Measurements from ENCODE around the gene JMJD6.
"Not testable (repeated sequence)": the region's sequence is repeated elsewhere in the genome, so short reads cannot be mapped to it uniquely, and the experiment has no call there.

JMJD6 gene

DNA sequence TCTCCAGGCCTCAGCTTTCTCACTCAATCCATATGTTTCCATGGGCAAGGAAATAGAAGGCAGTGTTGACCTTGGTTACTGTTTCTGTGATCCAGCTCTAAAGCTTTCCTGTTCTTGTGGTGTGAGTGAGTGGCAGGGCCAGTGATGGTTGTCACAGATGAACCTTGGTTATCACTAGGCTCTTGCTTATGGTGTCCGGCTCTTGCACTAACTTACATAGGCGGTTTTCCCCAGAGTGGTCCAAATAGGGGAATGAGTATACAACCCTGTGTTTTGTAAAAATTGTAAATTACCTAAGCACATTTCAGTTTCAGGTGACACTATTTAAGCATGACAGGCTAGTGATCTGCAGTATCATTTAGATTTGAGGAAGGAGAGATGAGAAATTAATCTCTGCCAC is 18.3 kb upstream of the JMJD6 start:
- in situ Hi-C loops (cut with MboI; ENCODE audit: low sequenced_read_pairs), result no loop called here
- no peak for DNase-seq (ENCODE audit: low spot score in 2 of 2)

DNA sequence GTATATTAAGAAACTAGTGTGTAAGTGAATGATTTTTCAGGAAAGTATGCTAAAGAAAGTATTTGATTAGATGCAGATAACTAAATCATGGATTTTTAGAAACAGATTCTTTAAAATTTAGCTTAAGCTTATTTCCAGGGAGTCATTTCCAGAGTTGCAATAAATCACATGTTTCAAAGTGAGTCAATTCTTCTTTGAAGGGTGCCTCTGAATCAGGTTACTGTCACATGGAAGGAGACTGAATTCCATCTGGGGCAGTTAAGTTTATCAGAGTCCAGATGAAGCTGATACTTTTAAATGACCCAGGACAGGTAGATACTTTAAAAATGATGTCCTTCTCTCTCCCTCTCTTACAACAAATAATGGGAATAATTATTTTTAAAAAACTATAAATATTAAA is 16.6 kb upstream of the JMJD6 start:
- in situ Hi-C loops (cut with MboI; ENCODE audit: low sequenced_read_pairs), result no loop called here
- Histone ChIP-seq H3K4me3 (no peak overlapping the region), H3K4me1 (peaks cover 12% of the 10 kb centered on the region), H3K27me3 (ENCODE audit: low read depth) (no peaks in the 10 kb centered on the region), H3K36me3 (replicated peaks) (peaks cover 32% of the 10 kb centered on the region), H3K9me3 (no peaks in the 10 kb centered on the region)
- no peak for DNase-seq (ENCODE audit: low spot score in 2 of 2)

More for the DNA sequence above, 18.3 kb upstream of the JMJD6 start:
- Histone ChIP-seq H3K27me3 (ENCODE audit: low read depth) (no peaks in the 10 kb centered on the region), H3K36me3 (replicated peaks) (peaks cover 32% of the 10 kb centered on the region), H3K4me3 (no peak overlapping the region), H3K4me1 (peaks cover 6% of the 10 kb centered on the region), H3K9me3 (no peaks in the 10 kb centered on the region)

DNA sequence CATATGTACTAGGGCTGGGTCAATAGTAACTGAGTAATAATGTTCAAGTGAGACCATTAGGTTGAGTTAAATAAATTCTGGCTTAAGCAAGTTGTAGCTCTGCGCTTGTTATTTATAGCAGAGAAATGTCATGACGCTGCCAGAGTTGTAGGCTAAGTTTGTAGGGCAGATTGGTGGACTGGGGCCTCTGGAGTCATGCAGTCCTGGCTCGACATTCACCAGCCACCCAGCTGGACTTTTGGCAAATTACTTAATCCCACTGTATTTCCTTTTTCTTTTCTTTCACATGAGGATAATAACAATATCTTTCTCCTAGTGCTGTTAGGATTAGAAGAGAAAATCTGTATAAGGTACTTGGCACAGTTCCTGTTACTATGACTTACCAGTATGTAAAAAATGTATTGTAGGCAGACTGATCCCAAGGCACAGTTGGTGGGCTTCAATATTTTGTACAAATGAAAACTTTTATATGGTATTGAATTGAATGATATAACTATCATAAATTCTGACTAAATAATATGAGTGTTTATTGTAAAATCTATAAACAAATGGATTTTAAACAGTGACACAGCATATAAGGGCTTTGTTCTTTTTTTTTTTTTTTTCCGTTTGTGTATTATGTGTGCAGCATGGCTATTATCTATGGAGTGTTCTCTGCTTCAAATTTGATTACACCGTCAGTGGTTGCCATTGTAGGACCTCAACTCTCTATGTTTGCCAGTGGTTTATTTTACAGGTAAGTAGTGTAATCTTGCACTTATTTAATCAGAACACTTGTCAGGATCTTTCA is 14.1 kb upstream of the JMJD6 start:
- Histone ChIP-seq H3K36me3 (replicated peaks) (peaks cover 38% of the 10 kb centered on the region), H3K4me3 (no peak overlapping the region), H3K27me3 (ENCODE audit: low read depth) (no peaks in the 10 kb centered on the region), H3K9me3 (no peaks in the 10 kb centered on the region), H3K4me1 (peaks cover 12% of the 10 kb centered on the region)
- in situ Hi-C loops (cut with MboI; ENCODE audit: low sequenced_read_pairs), result no loop called here
- DNase-seq (ENCODE audit: low spot score in 2 of 2), result no peak

DNA sequence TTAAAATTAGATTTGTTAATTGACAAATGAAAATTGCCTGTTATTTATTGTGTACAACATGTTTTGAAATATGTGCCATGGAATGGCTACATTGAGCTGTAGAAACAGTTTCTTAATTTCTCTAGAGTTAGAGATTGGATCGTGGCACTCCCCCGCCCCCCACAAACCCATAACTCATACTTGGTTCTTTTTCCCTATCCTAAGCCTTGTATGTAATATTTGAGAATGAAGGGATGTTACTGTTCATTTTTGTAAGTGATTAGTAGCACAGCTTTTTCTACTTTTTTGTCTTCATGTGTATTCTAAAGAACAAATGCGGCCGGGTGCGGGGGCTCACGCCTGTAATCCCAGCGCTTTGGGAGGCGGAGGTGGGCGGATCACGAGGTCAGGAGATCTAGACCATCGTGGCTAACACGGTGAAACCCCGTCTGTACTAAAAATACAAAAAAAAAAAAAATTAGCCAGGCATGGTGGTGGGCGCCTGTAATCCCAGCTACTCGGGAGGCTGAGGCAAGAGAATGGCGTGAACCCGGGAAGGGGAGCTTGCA is 13.2 kb upstream of the JMJD6 start:
- DNase-seq (ENCODE audit: low spot score in 2 of 2); H3K27me3 ChIP-seq (ENCODE audit: low read depth); H3K4me3 ChIP-seq; in situ Hi-C loops (cut with MboI; ENCODE audit: low sequenced_read_pairs); H3K9me3 ChIP-seq: not testable (repeated sequence)
- Histone ChIP-seq H3K36me3 (replicated peaks) (peaks cover 39% of the 10 kb centered on the region), H3K4me1 (peaks cover 12% of the 10 kb centered on the region)

DNA sequence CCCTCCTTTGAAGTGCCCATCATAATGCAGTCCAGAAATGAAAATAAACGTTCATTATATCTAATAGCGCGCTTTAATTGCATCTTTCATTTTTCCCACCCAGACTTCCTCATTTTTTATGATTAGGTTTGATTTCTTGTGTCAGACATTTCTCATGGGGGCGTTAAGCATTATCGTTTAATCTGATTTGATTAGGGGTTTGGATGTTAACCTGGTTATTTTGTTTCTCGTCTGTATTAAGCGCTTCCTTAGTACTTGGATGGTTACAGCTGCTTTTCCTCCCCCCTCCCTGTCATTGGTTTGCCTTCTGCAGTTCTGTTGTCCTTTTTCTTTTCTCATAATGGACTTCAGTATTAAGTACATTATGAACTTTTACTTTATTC is 12.1 kb upstream of the JMJD6 start:
- in situ Hi-C loops (cut with MboI; ENCODE audit: low sequenced_read_pairs), result no loop called here
- no peaks in the 10 kb centered on the region for H3K27me3 ChIP-seq (ENCODE audit: low read depth)
- H3K9me3 ChIP-seq, result no peaks in the 10 kb centered on the region
- peak in 1 of 2 experiments; percentile 21 for DNase-seq (ENCODE audit: low spot score in 2 of 2)
- peaks cover 19% of the 10 kb centered on the region for H3K4me1 ChIP-seq
- peaks cover 43% of the 10 kb centered on the region for H3K36me3 ChIP-seq (replicated peaks)
- H3K4me3 ChIP-seq, result peak overlapping the region; percentile 100

DNA sequence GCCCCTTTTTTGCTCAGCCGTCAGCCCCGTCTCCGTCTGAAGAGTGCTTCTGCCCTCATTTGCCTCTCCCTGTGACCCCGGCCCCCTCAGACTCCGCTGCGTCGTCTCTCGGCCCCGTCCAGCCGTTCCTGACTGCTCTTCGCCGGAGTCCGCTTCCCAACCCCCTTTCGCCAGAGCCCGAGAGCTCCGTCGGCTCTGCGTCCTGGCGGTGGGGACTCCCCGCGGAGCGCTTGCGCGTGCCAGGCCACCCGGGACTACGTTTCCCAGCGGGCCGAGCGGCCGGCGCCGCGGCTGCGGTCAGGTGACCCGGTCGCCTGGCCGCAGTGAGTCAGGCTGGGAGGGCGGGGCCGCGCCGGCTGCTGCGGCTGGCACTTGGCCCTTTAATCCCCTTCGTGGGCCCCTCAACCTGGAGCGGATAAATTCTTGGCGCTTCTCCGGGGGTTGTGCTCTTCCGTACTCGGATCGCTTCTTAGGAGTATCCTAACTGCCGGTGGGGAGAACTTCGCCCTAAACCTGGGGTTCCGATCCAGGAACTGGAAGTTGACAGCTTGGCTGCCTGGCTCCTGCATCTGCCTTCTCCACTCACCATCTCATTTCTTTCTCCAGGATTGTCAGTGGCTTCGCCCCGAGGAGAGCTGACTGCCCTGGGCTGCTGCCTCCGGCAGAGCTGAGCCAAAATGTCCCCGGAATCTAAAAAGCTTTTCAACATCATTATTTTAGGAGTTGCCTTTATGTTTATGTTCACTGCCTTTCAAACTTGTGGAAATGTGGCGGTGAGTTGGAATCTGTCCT is 11.5 kb upstream of the JMJD6 start, which contains the start of gene MFSD11:
Gene MFSD11 (plus strand): TSS at position 444 of the 792 bp plus-strand sequence. CDS start 234 bp downstream, at position 678.
- DNase-seq (ENCODE audit: low spot score in 2 of 2), result peak; percentile 90 to 94
- Histone ChIP-seq H3K36me3 (replicated peaks) (peaks cover 49% of the 10 kb centered on the region), H3K4me1 (peaks cover 25% of the 10 kb centered on the region), H3K4me3 (peak within 1 kb of the TSS; percentile 100), H3K27me3 (ENCODE audit: low read depth) (no peaks in the 10 kb centered on the region), H3K9me3 (no peaks in the 10 kb centered on the region)
- in situ Hi-C loops (cut with MboI; ENCODE audit: low sequenced_read_pairs), result no loop called here

DNA sequence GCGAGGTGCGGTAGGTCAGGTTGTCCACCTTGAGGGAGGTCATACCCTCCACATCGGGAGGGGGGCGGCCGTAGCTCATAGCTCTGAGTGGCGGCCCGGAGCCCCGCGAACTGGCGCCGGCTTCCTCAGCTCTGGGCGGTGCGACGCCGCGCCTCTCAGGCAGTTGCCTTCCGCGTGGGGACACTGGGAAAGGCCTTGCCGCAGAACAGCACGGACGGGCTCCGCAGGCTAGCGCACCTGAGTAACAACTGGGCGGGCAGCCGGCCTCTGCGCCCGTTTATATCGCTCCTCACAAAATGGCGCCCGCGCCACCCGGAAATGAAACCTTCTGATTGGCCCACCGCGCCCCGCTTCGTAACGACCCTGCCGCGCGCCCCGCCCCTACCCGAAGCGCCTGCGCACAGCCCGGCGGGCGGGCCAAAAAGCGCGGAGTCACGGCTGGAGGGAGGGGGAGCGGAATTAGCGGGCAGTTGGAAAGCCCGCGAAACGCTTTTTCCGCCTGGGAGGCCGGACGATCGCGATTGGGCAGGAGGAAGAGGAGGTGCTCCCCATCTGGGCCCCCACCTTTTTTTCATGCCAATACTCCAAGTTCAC is 10.8 kb upstream of the JMJD6 start, which contains the start of gene SRSF2:
Gene SRSF2 (minus strand): TSS at position 250 of the 594 bp plus-strand sequence. CDS start 171 bp downstream, at position 79.
- Histone ChIP-seq H3K4me3 (peak within 1 kb of the TSS; percentile 100), H3K36me3 (replicated peaks) (peaks cover 55% of the 10 kb centered on the region), H3K27me3 (ENCODE audit: low read depth) (no peaks in the 10 kb centered on the region), H3K9me3 (no peaks in the 10 kb centered on the region), H3K4me1 (peaks cover 30% of the 10 kb centered on the region)
- in situ Hi-C loops (cut with MboI; ENCODE audit: low sequenced_read_pairs), result no loop called here
- DNase-seq (ENCODE audit: low spot score in 2 of 2), result peak; percentile 97 to 98

DNA sequence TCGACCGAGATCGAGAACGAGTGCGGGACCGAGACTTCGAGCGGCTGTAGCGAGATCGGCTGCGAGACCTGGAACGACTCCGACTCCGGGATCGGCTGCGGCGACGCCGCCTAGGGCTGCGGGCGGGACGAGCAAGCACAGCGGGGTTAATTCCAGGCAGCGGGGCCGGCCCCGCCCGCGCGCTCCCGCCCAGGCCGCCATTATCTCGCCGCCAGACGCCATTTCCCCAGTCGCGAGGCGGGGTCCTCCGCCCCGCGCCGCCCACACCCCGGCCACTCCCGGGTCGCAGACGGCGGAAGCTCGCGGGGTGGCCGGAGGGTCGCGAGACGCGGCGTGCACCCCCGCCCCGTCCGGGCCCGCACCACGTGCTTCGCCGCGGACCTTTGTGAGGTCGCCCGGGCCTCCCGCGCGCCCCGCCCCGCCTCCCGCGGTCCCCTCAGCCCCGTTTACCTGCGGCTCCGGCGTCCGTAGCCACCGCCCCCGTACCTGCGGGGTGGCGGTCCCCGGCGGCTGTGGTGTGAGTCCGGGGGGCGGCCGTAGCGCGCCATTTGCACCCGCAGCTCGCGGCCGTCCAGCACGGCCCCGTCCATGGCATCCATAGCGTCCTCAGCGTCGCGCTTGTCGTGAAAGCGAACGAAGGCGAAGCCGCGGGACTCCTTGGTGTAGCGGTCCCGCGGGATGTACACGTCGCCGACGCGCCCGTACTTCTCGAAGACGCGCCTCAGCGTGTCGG is 10.1 kb upstream of the JMJD6 start:
- Histone ChIP-seq H3K4me3 (peak overlapping the region; percentile 100), H3K9me3 (no peaks in the 10 kb centered on the region), H3K27me3 (ENCODE audit: low read depth) (no peaks in the 10 kb centered on the region), H3K36me3 (replicated peaks) (peaks cover 56% of the 10 kb centered on the region), H3K4me1 (peaks cover 30% of the 10 kb centered on the region)
- DNase-seq (ENCODE audit: low spot score in 2 of 2), result peak in 1 of 2 experiments; percentile 67
- in situ Hi-C loops (cut with MboI; ENCODE audit: low sequenced_read_pairs), result no loop called here

DNA sequence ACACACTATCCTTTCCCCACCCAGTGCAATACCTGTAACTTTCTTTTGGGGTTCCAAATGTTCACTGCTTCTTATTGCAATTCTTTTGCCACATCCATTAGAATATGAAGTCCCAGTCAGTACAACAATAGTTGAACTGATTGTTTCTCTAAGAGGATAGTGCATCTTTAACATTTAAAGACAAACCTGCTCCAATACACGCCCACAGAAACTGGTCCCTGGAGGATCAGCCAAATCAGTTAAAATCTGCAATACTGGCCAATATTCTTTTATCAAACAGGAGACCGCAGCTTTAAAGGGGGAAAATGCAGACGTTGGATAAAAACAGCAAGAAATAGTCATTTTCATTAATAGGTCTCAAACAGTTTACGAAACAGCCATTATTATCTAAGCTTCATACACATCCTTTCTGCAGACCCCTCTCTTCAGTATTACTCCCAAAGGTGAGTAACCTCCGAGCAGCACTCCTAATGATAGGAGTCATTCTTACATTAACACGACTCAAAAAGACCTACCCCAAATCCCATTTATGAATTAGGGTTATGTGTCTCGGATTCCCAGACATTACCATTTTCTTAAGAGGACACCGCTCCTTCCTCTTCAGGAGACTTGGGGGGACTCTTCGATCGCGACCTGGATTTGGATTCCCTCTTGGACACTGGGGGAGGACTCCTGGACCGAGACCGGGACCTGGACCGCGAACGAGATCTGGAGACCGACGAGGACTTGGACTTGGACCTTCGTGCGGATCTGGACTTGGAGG is 9.4 kb upstream of the JMJD6 start:
- DNase-seq (ENCODE audit: low spot score in 2 of 2), result no peak
- Histone ChIP-seq H3K9me3 (no peaks in the 10 kb centered on the region), H3K4me3 (peak overlapping the region; percentile 100), H3K27me3 (ENCODE audit: low read depth) (no peaks in the 10 kb centered on the region), H3K36me3 (replicated peaks) (peaks cover 61% of the 10 kb centered on the region), H3K4me1 (peaks cover 30% of the 10 kb centered on the region)
- in situ Hi-C loops (cut with MboI; ENCODE audit: low sequenced_read_pairs), result no loop called here

DNA sequence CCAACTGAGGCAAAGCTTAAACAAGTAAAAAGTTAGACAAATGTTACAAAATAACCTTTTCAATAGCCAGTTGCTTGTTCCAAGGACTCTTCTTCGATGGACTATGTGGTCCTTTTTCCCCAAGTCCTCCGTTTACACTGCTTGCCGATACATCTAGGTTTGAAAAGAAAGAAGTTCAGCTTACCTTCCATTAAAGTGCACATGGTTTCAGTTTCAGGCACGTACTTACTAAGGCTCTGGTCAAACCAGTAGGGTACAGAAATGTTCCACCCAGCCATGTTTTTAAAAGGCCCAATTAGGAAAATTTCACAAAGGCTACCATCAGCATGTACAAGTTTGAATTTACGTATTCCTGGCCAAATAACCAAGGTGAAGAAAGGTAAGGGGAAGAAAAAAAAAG is 8.6 kb upstream of the JMJD6 start:
- H3K4me1 ChIP-seq, result peaks cover 26% of the 10 kb centered on the region
- H3K36me3 ChIP-seq (replicated peaks), result peaks cover 68% of the 10 kb centered on the region
- no peaks in the 10 kb centered on the region for H3K27me3 ChIP-seq (ENCODE audit: low read depth)
- no peaks in the 10 kb centered on the region for H3K9me3 ChIP-seq
- H3K4me3 ChIP-seq, result peak overlapping the region; percentile 100
- DNase-seq (ENCODE audit: low spot score in 2 of 2), result no peak
- in situ Hi-C loops (cut with MboI; ENCODE audit: low sequenced_read_pairs), result no loop called here

DNA sequence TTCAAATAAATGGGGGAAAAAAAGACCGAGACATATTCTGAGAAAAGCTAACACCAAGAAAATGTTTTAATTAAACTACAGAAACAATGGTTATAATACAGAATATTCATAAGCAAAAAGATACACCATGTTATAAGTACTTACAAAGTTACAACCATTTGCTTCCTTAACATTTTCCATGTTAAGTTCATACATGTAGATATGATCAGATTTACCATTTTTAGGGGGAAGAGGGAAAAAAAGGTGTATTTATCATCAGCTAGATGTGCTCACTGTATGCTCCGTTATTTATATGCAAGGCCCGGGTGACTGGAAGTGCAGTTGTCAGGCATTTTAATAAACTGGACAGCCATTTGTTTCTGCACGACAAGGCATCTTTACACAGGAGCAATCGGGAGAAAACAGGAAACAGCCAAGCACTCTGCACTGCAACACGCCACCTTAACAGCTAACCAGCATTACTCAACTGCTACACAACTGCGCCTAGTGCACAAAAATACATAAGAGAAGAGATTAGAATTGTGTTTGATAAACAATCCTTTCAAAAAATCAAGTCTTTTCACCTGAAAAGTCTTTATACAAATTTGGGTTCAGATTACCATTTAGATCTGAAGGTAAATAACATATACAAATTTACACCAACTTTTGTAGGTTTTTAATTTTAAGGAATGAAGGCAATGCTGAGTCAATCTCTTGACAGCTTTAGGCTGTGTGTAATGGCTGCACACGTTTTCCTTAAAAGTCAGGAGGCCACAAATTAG is 7.9 kb upstream of the JMJD6 start:
- H3K4me3 ChIP-seq, result peak overlapping the region; percentile 100
- H3K36me3 ChIP-seq (replicated peaks), result peaks cover 75% of the 10 kb centered on the region
- no peaks in the 10 kb centered on the region for H3K27me3 ChIP-seq (ENCODE audit: low read depth)
- peaks cover 26% of the 10 kb centered on the region for H3K4me1 ChIP-seq
- H3K9me3 ChIP-seq, result no peaks in the 10 kb centered on the region
- DNase-seq (ENCODE audit: low spot score in 2 of 2), result peak in 1 of 2 experiments; percentile 22
- in situ Hi-C loops (cut with MboI; ENCODE audit: low sequenced_read_pairs), result no loop called here

DNA sequence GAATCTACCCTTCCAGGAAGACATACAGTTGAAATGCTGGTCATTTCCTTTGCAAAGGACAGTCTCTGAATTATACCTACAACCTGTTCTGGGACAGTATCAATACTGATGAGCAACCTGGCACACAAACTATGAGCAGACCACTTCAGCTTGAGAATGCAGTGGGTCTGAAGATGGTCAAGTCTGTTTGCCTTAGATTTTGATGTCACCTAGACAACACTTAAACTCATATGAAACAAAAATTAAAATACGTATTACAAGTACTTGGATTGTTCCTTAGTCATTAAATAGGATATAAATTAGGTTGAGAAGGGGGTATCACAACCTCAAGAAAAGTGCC is 7.2 kb upstream of the JMJD6 start:
- Histone ChIP-seq H3K27me3 (ENCODE audit: low read depth) (no peaks in the 10 kb centered on the region), H3K4me3 (peak overlapping the region; percentile 100), H3K36me3 (replicated peaks) (peaks cover 75% of the 10 kb centered on the region), H3K9me3 (no peaks in the 10 kb centered on the region), H3K4me1 (peaks cover 26% of the 10 kb centered on the region)
- no peak for DNase-seq (ENCODE audit: low spot score in 2 of 2)
- in situ Hi-C loops (cut with MboI; ENCODE audit: low sequenced_read_pairs), result no loop called here
